PC-3 (cell line): ENCODE measurements around the gene RAI1. TPM values are rescaled to one million over a fixed set of nuclear protein-coding genes. Genes with fewer than 3 reads are reported as not detected.

Source experiments
- ATAC-seq: fragments of 200-7000 bp; cut with Tn5 transposase; 2 replicates; pipeline ENCODE4 v1.9.1; 2020; ENCODE audit warnings: mild to moderate bottlenecking, moderate library complexity
- BruUV-seq: library from RNA; stranded (reverse); fragments of 400-500 nt; replicated peaks from 2 replicates; lab custom pipeline; 2021; lab: Mats Ljungman, UMichigan
- CTCF ChIA-PET: fragments of 300-600 bp; sonication (Branson Sonifier 250); formaldehyde crosslinking; loops from one replicate; lab custom pipeline; 2022; ENCODE audit warnings: antibody characterized with exemption; lab: Charles Lee
- POLR2A ChIA-PET: fragments of 300-600 bp; sonication (Branson Sonifier 250); formaldehyde crosslinking; loops from one replicate; lab custom pipeline; 2022; ENCODE audit warnings: antibody characterized with exemption; ENCODE audit not compliant: unreplicated experiment; lab: Charles Lee
- DNase-seq: peaks from one replicate; pipeline ENCODE4 v3.0.0-alpha.2; 2015
- H2AFZ ChIP-seq: fragments of 300-600 bp; sonication (generic); 2 replicates; pipeline ENCODE4 v1.6.0; 2016; ENCODE audit warnings: antibody characterized with exemption, low read length
- H3F3A ChIP-seq: fragments of 300-600 bp; sonication (generic); one replicate; pipeline ENCODE4 v1.6.0; 2017; ENCODE audit warnings: antibody characterized with exemption, low read length, control low read depth, mild to moderate bottlenecking; ENCODE audit not compliant: unreplicated experiment
- H3K27ac ChIP-seq: fragments of 300-600 bp; sonication (generic); 2 replicates; pipeline ENCODE4 v1.5.1; 2016; ENCODE audit warnings: mild to moderate bottlenecking, low read length
- H3K27me3 ChIP-seq: fragments of 300-600 bp; sonication (generic); 2 replicates; pipeline ENCODE4 v1.6.1; 2016; ENCODE audit warnings: low read length, mixed read lengths
- H3K36me3 ChIP-seq: fragments of 300-600 bp; sonication (generic); 2 replicates; pipeline ENCODE4 v1.6.1; 2016; ENCODE audit warnings: low read depth, mixed run types, low read length, mixed read lengths
- H3K4me1 ChIP-seq: fragments of 300-600 bp; sonication (generic); 2 replicates; pipeline ENCODE4 v1.5.1; 2016; ENCODE audit warnings: low read length; ENCODE audit not compliant: insufficient read depth
- H3K4me2 ChIP-seq: fragments of 300-600 bp; sonication (generic); 2 replicates; pipeline ENCODE4 v1.6.0; 2016; ENCODE audit warnings: low read length
- H3K4me3 ChIP-seq: fragments of 300-600 bp; sonication (generic); 2 replicates; pipeline ENCODE4 v1.5.1; 2016; ENCODE audit warnings: mild to moderate bottlenecking, low read length, mixed read lengths
- H3K79me2 ChIP-seq: fragments of 300-600 bp; sonication (generic); 2 replicates; pipeline ENCODE4 v1.6.1; 2017; ENCODE audit warnings: low read length, mixed read lengths
- H3K9ac ChIP-seq: fragments of 300-600 bp; sonication (generic); 2 replicates; pipeline ENCODE4 v1.6.0; 2016; ENCODE audit warnings: mild to moderate bottlenecking, low read length
- H3K9me2 ChIP-seq: fragments of 300-600 bp; sonication (generic); replicated peaks from 2 replicates; pipeline ENCODE4 v1.6.1; 2016; ENCODE audit warnings: mixed run types, low read length, mixed read lengths
- H3K9me3 ChIP-seq: fragments of 300-600 bp; sonication (generic); 2 replicates; pipeline ENCODE4 v1.6.1; 2016; ENCODE audit warnings: low read length, mixed read lengths
- H4K20me1 ChIP-seq: fragments of 300-600 bp; sonication (generic); 2 replicates; pipeline ENCODE4 v1.6.1; 2016; ENCODE audit warnings: low read length, mixed read lengths
- EZH2 ChIP-seq: fragments of 300-600 bp; sonication (generic); IDR thresholded peaks from one replicate; pipeline ENCODE4 v1.6.1; 2017; ENCODE audit warnings: antibody characterized with exemption, mild to moderate bottlenecking, low read length; ENCODE audit not compliant: unreplicated experiment
- EZH2phosphoT487 ChIP-seq: fragments of 300-600 bp; sonication (generic); IDR thresholded peaks from 2 replicates; pipeline ENCODE4 v1.6.1; 2018; ENCODE audit warnings: mild to moderate bottlenecking, antibody characterized with exemption, low read length, borderline replicate concordance
- intact Hi-C: fragments of 100-400 bp; cut with micrococcal nuclease; formaldehyde crosslinking; loops from 2 replicates; pipeline ENCODE4 v1.9.0; 2023
- total RNA-seq: library from RNA; depleted of rRNA; stranded (reverse); fragments of >200 nt; gene quantifications from 2 replicates; pipeline ENCODE4 v1.2.3, GENCODE V29; 2014
- TF ChIP-seq, protein P1 (sequence below): fragments of 300-600 bp; sonication (generic); conservative IDR thresholded peaks from 2 replicates; pipeline ENCODE4 v1.5.1; 2017; ENCODE audit warnings: antibody characterized with exemption, low read depth, mild to moderate bottlenecking, low read length

The RAI1 gene
- total RNA-seq, 1 experiment from 2014 or later, result 33.0 TPM

DNA sequence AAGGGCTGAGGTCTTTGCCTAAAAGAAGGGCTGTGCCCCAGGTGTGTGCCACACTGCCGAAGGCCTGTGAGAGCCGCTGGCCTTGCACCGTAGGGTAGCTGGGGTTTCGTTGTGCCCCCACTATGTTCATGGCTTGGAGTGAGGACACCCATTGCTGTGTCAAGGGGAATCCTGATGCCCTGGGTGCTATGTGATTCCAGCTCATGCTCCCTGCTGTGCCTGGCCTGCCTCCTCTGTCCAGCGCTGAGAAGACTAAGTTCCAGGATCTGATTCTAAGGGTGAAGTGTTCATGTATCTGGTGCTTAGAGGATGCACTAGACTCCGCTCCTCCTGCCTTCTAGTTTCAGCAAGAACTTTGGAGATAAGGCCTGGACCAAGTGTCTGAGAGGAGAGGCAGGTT is 108.2 kb downstream of the RAI1 start:
- Histone ChIP-seq H3K4me1 (peaks cover 7% of the 10 kb centered on the region), H3F3A (no peaks in the 10 kb centered on the region), H3K9me3 (no peaks in the 10 kb centered on the region), H3K36me3 (peaks cover 7% of the 10 kb centered on the region; the same call in 1 of the 2 replicates), H3K4me2 (no peak overlapping the region), H2AFZ (no peak overlapping the region), H3K27ac (no peak overlapping the region), H4K20me1 (peaks cover 11% of the 10 kb centered on the region), H3K9ac (no peak overlapping the region), H3K27me3 (no peaks in the 10 kb centered on the region), H3K9me2 (no peaks in the 10 kb centered on the region), H3K4me3 (no peak overlapping the region), H3K79me2 (peaks cover 34% of the 10 kb centered on the region)
- no TSS peak for BruUV-seq
- ATAC-seq, result no peak
- TF ChIP-seq, protein P1, sequence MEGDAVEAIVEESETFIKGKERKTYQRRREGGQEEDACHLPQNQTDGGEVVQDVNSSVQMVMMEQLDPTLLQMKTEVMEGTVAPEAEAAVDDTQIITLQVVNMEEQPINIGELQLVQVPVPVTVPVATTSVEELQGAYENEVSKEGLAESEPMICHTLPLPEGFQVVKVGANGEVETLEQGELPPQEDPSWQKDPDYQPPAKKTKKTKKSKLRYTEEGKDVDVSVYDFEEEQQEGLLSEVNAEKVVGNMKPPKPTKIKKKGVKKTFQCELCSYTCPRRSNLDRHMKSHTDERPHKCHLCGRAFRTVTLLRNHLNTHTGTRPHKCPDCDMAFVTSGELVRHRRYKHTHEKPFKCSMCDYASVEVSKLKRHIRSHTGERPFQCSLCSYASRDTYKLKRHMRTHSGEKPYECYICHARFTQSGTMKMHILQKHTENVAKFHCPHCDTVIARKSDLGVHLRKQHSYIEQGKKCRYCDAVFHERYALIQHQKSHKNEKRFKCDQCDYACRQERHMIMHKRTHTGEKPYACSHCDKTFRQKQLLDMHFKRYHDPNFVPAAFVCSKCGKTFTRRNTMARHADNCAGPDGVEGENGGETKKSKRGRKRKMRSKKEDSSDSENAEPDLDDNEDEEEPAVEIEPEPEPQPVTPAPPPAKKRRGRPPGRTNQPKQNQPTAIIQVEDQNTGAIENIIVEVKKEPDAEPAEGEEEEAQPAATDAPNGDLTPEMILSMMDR, result no peak
- no peak for TF ChIP-seq EZH2phosphoT487
- CTCF ChIA-PET, result no interaction called here
- intact Hi-C loops, result no loop called here
- POLR2A ChIA-PET, result no interaction called here
- DNase-seq, result no peak

DNA sequence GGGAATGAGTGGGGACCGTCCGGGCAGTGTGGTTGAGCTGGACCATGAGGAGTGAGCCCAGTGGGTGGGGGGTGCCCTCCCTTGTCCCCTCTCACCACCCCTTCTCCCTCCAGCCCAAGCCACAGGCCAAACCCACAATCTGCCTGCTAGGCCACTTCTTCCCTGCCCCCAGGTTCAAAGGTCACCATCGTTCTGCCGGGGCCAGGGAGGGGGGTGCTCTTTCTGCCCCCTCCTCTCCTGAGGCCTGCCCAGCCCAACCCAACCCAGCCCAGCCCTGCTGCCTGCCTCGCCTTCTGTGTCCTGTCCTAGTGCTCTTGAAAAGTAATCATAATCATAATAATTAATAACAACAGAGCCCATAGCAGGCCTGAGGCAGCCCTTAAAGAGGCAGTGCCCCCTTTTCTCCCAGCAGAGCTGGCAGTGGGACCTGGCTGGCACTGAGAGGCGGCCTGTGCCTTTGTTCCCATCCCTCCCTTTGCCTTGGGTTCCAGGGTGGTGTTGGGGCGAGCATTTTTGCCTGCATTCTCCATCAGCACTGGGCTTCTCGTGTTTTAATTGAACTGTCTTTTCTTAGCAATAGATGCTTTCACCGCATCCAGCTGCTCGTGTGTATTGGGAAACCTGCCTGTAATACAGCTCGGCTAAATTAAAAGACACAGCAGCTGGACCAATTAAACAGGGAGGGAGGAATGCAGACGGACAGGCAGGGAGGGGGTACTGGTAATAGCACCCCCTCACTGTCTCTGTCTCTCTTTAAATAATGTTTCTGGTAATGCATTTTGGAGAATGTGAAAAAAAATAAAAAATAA is 108.8 kb downstream of the RAI1 start:
- Histone ChIP-seq H3K27ac (no peak overlapping the region), H3K9me2 (no peaks in the 10 kb centered on the region), H3K27me3 (no peaks in the 10 kb centered on the region), H3K9ac (no peak overlapping the region), H3K36me3 (peaks cover 8% of the 10 kb centered on the region; the same call in 1 of the 2 replicates), H3K9me3 (no peaks in the 10 kb centered on the region), H2AFZ (no peak overlapping the region), H3K79me2 (peaks cover 28% of the 10 kb centered on the region), H3K4me1 (peaks cover 7% of the 10 kb centered on the region), H4K20me1 (peaks cover 8% of the 10 kb centered on the region), H3K4me3 (no peak overlapping the region), H3F3A (no peaks in the 10 kb centered on the region), H3K4me2 (no peak overlapping the region)
- ChIA-PET POLR2A (no interaction called here), CTCF (no interaction called here)
- intact Hi-C loops, result no loop called here
- BruUV-seq, result no TSS peak
- no peak for TF ChIP-seq EZH2phosphoT487
- TF ChIP-seq, protein P1, result no peak
- no peak for TF ChIP-seq EZH2
- ATAC-seq (no peak), DNase-seq (no peak)
